ENCODE data around the gene TUBGCP3.

- no peak for TF ChIP-seq EWSR1 (IDR thresholded peaks at IDR 0.05; ENCODE audit: borderline replicate concordance, low read depth, partially characterized antibody)
- TF ChIP-seq ATF3 (IDR thresholded peaks at IDR 0.05) = no peak
- TF ChIP-seq ATF3 (CRISPR knock-in tag; conservative IDR thresholded peaks at IDR 0.05) = no peak
- no peak for TF ChIP-seq ZNF398 (CRISPR knock-in tag; IDR thresholded peaks at IDR 0.05)
- no peak for TF ChIP-seq BMI1 (IDR thresholded peaks at IDR 0.05; ENCODE audit: low read length)
- TF ChIP-seq HDAC8 (tag; IDR thresholded peaks at IDR 0.05) = no peak
- no peak for TF ChIP-seq SPI1 (IDR thresholded peaks at IDR 0.05; ENCODE audit: borderline replicate concordance, low read depth, low read length)
- TF ChIP-seq CTCF (IDR thresholded peaks at IDR 0.05 in 2 of 3, conservative IDR thresholded peaks at IDR 0.05 in 1 of 3; ENCODE audit: insufficient read depth in 2 of 3, low read depth in 1 of 3, low read length in 3 of 3) = no peak
- no peak for TF ChIP-seq PHB2 (IDR thresholded peaks at IDR 0.05; ENCODE audit: low read depth)
- no peak for TF ChIP-seq RHOXF2B (CRISPR knock-in tag; conservative IDR thresholded peaks at IDR 0.05)
- no peak for TF ChIP-seq EZH2 (IDR thresholded peaks at IDR 0.05; ENCODE audit: borderline replicate concordance, low read depth, low read length)
- TF ChIP-seq GTF2F1 (IDR thresholded peaks at IDR 0.05; ENCODE audit: low read depth, low read length) = no peak
- TF ChIP-seq POLR2A (conservative IDR thresholded peaks at IDR 0.05) = no peak
- TF ChIP-seq HDAC6 (IDR thresholded peaks at IDR 0.05; ENCODE audit: low read depth, low read length) = no peak
- TF ChIP-seq HNRNPL (IDR thresholded peaks at IDR 0.05; ENCODE audit: low read depth, low read length) = no peak
These were observed 137.6 kb downstream of the TUBGCP3 start for GRCh38 chr13:112450118-112450903.
